ENCODE data around the gene MRPS27. TPM values are rescaled to one million over a fixed set of nuclear protein-coding genes. Genes with fewer than 3 reads are reported as not detected.

Gene MRPS27
- total RNA-seq, 4 donors from 2014 or later: 14.3 to 34.7 (median 27.9) TPM

DNA sequence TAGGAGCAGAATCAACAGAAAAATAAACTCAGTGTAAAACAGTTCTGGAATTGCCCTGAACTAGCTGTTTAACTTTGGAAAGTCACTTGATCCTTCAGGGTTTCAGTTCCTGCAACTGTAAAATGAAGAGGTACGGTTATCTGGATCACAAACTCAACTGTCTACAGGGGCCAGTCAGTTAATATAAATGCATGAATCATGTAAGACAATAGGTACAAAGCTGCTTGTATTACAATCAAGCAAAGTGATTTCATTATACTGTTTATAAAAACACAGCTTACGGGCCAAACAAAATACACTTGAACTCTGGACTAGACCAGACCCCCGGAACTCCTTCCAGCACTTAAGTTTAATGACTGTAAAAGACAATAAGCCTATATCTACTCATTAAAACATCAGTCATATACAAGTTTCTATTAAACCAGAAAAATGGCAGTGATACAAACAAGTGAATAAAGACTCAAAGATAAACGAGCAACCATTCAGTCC is 73.0 kb downstream of the MRPS27 start:
- in situ Hi-C loops (cut with MboI; ENCODE audit: low pct_ligation_motif_present in 1 of 4, low pct_unique_long_range_greater_than_20kb in 1 of 4, low sequenced_read_pairs in 3 of 4): no loop called here
- H3K27ac ChIP-seq: peak overlapping the region; percentile 33 to 74 (median 64)
- TF ChIP-seq POLR2A (IDR thresholded peaks at IDR 0.05) (no peak), CTCF (IDR thresholded peaks at IDR 0.05) (no peak), POLR2AphosphoS5 (IDR thresholded peaks at IDR 0.05) (no peak), EP300 (IDR thresholded peaks at IDR 0.05; ENCODE audit: low read depth) (no peak)
- H3K36me3 ChIP-seq: no peaks in the 10 kb centered on the region
- H3K9me3 ChIP-seq: no peaks in the 10 kb centered on the region
- H3K4me1 ChIP-seq: peaks cover 9 to 45% (median 26%) of the 10 kb centered on the region in 4 donors
- no peak overlapping the region for H3K4me3 ChIP-seq
- H3K27me3 ChIP-seq: no peaks in the 10 kb centered on the region
- intact Hi-C loops (cut with DNase I; ENCODE audit: low total_unique reads): no loop called here
- 33 to 40% methylated on average over 1 to 4 of the region's 4 CpGs for WGBS, 2 donors (ENCODE audit: low coverage in 1 of 2)
- DNase-seq: no peak

DNA sequence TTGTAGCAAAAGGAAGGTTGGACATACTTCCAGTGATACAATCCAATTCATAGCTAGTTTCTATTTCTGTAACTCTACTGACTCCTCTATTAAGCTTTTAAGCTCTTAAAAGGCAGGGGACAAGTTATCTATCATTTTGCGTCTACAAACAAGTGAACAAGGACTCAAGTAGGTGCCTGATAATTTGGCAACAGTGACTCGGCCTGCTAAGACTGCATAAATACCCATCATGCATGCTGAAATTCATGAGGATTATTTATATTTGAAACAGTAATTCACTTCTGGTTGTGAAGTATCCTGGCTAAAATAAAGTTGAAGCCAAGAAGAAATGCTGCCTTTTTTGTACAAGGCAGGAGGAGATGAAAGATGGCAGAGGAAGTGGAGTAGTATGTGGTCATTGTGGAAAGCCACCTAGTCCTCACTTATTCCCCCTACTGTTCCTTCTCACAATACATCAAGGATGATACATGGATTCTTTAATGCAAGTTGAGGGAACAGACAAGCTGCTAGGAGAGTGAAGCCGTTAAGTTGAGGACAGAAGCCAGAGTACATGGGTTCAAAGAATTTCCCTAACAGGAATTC is 74.0 kb downstream of the MRPS27 start:
- no peaks in the 10 kb centered on the region for H3K36me3 ChIP-seq
- DNase-seq: no peak
- peak overlapping the region; percentile 33 to 74 (median 64) for H3K27ac ChIP-seq
- no peaks in the 10 kb centered on the region for H3K27me3 ChIP-seq
- no peak overlapping the region for H3K4me3 ChIP-seq
- intact Hi-C loops (cut with DNase I; ENCODE audit: low total_unique reads): no loop called here
- H3K9me3 ChIP-seq: no peaks in the 10 kb centered on the region
- in situ Hi-C loops (cut with MboI; ENCODE audit: low pct_ligation_motif_present in 1 of 4, low pct_unique_long_range_greater_than_20kb in 1 of 4, low sequenced_read_pairs in 3 of 4): no loop called here
- H3K4me1 ChIP-seq: peaks cover 9 to 45% (median 26%) of the 10 kb centered on the region in 4 donors
- 63 to 71% methylated on average over 3 of the region's 3 CpGs for WGBS, 2 donors (ENCODE audit: low coverage in 1 of 2)
- TF ChIP-seq POLR2AphosphoS5 (IDR thresholded peaks at IDR 0.05) (peak in 2 of 3 donors; percentile 12 to 30), CTCF (IDR thresholded peaks at IDR 0.05) (peak in 1 of 5 experiments; percentile 22), POLR2A (IDR thresholded peaks at IDR 0.05) (no peak), EP300 (IDR thresholded peaks at IDR 0.05; ENCODE audit: low read depth) (no peak)

GRCh38 chr5:72245546-72245945 is 74.5 kb downstream of the MRPS27 start:
- Histone ChIP-seq H3K36me3 (no peaks in the 10 kb centered on the region), H3K27ac (peak overlapping the region; percentile 33 to 74 (median 64)), H3K9me3 (no peaks in the 10 kb centered on the region), H3K4me3 (no peak overlapping the region), H3K4me1 (peaks cover 9 to 45% (median 26%) of the 10 kb centered on the region in 4 donors), H3K27me3 (no peaks in the 10 kb centered on the region)
- intact Hi-C loops (cut with DNase I; ENCODE audit: low total_unique reads): no loop called here
- DNase-seq: no peak
- 64 to 79% methylated on average over 1 of the region's 1 CpG for WGBS, 2 donors (ENCODE audit: low coverage in 1 of 2)
- TF ChIP-seq EP300 (IDR thresholded peaks at IDR 0.05; ENCODE audit: low read depth) (no peak), CTCF (IDR thresholded peaks at IDR 0.05) (no peak), POLR2A (IDR thresholded peaks at IDR 0.05) (no peak), POLR2AphosphoS5 (IDR thresholded peaks at IDR 0.05) (no peak)
- in situ Hi-C loops (cut with MboI; ENCODE audit: low pct_ligation_motif_present in 1 of 4, low pct_unique_long_range_greater_than_20kb in 1 of 4, low sequenced_read_pairs in 3 of 4): no loop called here

GRCh38 chr5:72244862-72245371 is 75.1 kb downstream of the MRPS27 start:
- TF ChIP-seq POLR2AphosphoS5 (IDR thresholded peaks at IDR 0.05) (no peak), POLR2A (IDR thresholded peaks at IDR 0.05) (no peak), EP300 (IDR thresholded peaks at IDR 0.05; ENCODE audit: low read depth) (no peak), CTCF (IDR thresholded peaks at IDR 0.05) (peak in 1 of 5 experiments; percentile 10)
- H3K36me3 ChIP-seq: no peaks in the 10 kb centered on the region
- WGBS, 2 donors (ENCODE audit: low coverage in 1 of 2): 71 to 81% methylated on average over 1 to 2 of the region's 2 CpGs
- H3K27me3 ChIP-seq: no peaks in the 10 kb centered on the region
- H3K4me1 ChIP-seq: peaks cover 9 to 45% (median 26%) of the 10 kb centered on the region in 4 donors
- in situ Hi-C loops (cut with MboI; ENCODE audit: low pct_ligation_motif_present in 1 of 4, low pct_unique_long_range_greater_than_20kb in 1 of 4, low sequenced_read_pairs in 3 of 4): no loop called here
- H3K4me3 ChIP-seq: no peak overlapping the region
- intact Hi-C loops (cut with DNase I; ENCODE audit: low total_unique reads): no loop called here
- no peaks in the 10 kb centered on the region for H3K9me3 ChIP-seq
- peak overlapping the region; percentile 33 to 74 (median 64) for H3K27ac ChIP-seq
- no peak for DNase-seq

Measured in transverse colon (tissue), 4 donors.